Stromal cell of bone marrow (primary cell): ENCODE measurements around the gene GPC6.
"Not testable (repeated sequence)": the region's sequence is repeated elsewhere in the genome, so short reads cannot be mapped to it uniquely, and the experiment has no call there.

Experiments
- DNase-seq: peaks from one replicate; pipeline ENCODE4 v3.0.0-alpha.2; 2012; ENCODE audit warnings: low read depth

GPC6 gene

DNA sequence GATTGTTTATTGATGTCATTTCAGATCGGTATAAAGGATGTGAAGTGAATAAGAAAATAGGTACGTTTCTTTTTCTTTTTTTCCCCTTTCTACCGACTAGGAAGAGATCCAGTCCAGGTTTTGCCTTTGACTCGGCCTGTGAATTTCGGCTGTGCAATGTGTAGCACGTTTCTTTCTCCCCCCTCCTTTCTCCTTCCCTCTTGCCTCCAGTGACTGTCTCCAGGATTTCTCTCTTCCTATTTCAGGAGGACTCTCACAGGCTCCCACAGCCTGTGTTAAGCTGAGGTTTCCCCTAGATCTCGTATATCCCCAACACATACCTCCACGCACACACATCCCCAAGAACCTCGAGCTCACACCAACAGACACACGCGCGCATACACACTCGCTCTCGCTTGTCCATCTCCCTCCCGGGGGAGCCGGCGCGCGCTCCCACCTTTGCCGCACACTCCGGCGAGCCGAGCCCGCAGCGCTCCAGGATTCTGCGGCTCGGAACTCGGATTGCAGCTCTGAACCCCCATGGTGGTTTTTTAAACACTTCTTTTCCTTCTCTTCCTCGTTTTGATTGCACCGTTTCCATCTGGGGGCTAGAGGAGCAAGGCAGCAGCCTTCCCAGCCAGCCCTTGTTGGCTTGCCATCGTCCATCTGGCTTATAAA is at the start of gene GPC6:
Gene GPC6, plus strand, starts transcription at position 185 of the 657 bp plus-strand sequence.
- peak; percentile 89 for DNase-seq

DNA sequence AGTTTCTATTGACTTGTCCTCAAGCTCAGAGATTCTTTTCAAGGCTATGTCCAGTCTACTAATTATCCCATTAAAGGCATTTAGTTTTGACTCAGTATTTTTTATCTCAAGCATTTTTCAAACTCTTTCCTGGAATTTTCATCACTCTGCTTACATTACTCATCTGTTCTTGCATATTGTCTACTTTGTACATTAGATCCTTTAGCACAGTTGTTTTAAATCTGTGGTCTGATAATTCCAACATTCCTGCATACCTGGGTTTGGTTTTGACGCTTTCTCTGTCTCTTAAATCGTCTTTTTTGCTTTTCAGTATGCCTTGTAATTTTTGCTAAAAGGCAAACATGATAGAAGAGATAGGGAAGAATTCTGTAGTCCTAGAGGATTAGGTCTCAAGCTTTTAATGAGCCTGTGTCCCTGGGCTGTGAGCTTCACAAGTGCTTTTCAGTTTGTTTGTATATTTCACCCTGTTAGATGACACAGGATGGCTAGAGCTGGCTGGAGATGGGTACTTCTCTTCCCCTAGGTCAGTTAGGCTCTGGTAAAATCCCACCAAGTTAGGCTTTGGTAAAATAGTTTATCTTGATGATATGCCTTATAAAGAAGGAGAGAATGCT is 46.1 kb upstream of the GPC6 start:
- no peak for DNase-seq

- no peak for DNase-seq
These were observed 44.2 kb upstream of the GPC6 start for GRCh38 chr13:93182406-93182805.

DNA sequence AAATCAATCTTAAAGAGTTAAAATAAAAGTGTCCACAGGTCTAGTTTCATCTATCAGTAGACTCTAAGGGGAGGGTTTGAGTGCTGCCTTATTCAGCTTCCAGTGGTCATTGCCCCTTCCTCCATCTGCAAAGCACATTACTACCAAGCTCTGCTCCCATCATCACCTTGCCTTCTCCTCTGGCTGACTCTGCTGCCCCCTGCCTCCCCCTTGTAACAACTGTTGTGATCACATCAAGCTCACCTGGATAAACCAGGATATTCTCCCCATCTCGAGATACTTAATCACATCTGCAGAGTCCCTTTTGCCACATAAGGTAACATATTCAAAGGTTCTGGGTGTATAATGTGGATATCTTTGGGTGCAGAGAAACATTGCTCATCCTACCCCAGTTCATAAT is 43.3 kb upstream of the GPC6 start:
- no peak for DNase-seq

DNA sequence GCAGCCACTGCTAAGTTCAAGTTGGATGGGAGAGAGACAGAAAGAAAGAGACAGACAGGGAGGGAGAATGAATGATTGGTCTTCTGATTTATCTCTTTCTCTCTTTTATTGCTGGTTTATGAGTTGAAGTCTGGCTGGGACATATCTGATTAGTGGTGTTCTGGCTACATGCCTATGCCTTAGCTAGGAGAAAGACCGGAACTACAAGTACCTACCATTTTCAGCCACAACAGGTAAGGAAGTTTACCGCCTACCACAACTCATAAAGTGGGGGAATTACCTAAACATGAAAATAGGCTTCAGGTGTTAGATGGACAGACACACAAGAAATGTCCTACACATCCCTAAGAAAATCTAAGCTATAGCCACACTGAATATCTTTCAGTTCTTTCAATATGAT is 36.6 kb upstream of the GPC6 start:
- DNase-seq = no peak

DNA sequence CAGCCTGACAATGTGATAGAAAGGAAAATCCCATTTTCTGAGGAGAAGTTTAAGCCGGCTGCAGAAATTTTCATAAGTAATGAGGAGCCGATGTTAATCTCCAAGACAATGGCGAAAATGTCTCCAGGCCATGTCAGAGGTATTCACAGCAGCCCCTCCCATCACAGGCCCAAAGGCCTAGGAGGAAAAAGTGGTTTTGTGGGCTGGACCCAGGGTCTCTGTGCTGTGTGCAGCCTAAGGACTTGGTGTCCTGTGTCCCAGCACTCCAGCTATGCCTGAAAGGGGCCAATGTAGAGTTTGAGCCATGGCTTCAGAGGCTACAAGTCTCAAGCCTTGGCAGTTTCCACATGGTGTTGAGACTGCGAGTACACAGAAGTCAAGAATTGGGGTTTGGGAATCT is 32.9 kb upstream of the GPC6 start:
- DNase-seq = no peak

DNA sequence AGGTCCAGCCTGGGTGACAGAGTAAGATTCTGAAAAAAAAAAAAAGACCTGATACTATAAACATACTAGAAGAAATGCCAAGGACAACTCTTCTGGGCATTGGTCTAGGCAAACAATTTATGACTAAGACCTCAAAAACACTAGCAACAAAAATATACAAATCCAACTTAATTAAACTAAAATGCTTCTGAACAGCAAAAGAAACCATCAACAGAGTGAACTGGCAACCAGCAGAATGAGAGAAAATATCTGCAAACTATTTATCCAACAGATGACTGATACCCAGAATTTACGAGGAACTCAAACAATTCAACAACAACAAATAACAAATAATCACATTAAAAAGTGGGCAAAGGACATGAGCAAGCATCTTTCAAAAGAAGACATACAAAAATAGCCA is 26.8 kb upstream of the GPC6 start:
- no peak for DNase-seq

- DNase-seq = no peak
These were observed 26.0 kb upstream of the GPC6 start for GRCh38 chr13:93200626-93201025.

GRCh38 chr13:93201992-93202558 is 24.5 kb upstream of the GPC6 start:
- DNase-seq = no peak

GRCh38 chr13:93206778-93207392 is 19.7 kb upstream of the GPC6 start:
- DNase-seq = not testable (repeated sequence)

DNA sequence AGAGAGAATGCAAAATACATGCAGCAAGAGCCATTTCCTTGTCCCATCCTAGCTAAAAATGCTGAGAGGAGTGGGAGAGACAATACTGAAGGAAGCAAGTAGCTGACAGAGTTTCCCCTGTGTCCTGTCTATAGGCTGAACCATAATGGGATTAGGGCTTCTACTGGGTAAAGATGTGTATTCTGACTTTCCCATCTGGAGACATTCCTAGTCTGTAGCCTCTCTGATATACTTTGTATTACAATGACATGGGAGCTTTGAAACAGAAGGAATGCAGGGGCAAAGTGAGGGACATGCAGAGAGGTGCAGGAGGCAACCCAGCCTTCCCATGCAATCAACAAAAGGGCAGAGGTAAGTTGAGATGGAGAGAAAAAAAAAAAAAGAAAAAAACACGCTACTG is 10.5 kb upstream of the GPC6 start:
- no peak for DNase-seq

DNA sequence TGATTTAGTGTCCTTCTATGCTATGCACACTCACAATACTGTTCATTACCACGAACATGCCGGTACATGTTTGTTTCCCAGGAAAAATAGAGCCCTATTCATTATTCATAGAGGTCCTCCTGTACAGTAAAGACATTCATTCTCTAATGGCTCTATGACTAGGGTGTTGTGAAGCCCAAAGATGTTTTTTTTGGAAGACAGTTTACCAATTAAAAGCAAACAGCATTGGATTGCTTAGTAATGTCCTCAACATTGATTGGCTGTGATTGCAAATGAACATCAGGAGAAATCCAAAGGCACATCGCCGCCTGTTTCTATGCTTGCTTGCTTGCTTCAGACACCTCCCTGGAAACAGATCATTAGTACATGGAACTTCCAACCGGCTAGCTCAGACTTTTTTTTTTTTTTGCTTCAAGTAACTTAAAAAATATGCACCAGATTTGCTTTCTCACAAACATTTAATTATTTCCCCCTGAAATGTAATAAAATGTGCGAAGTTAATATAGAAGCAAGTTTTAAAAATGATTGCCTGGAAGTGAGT is 8.8 kb upstream of the GPC6 start:
- DNase-seq = no peak

DNA sequence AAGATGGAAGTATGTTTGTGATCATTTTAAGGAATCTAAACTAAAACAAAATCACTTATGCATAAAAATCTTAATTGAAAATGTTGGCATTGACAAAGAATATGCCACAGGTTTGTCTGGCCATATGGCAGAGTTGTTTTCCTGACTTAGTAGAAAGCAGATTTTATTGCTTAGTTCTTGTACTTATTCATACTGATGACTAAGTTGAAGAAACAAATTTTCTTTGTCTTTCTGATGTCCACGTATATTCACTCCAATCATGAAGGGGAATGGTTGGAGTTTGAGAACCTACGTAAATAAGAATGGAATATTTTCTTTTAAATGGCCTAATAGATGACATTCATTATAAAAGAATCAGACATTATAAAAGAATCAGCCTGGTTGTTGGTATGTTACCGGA is 8.0 kb upstream of the GPC6 start:
- no peak for DNase-seq

GRCh38 chr13:93220073-93220472 is 6.5 kb upstream of the GPC6 start:
- DNase-seq = no peak

- DNase-seq = no peak
These were observed 3.6 kb upstream of the GPC6 start for GRCh38 chr13:93222976-93223375.

GRCh38 chr13:93224535-93224934 is 2.1 kb upstream of the GPC6 start:
- DNase-seq = no peak

GRCh38 chr13:93225610-93226009 is 997 bp upstream of the GPC6 start:
- no peak for DNase-seq

GRCh38 chr13:93226065-93226622 is 463 bp upstream of the GPC6 start:
- DNase-seq = peak; percentile 41

- no peak for DNase-seq
These were observed 772 bp downstream of the GPC6 start for GRCh38 chr13:93227280-93227877.

- peak; percentile 77 for DNase-seq
These were observed 1.5 kb downstream of the GPC6 start for GRCh38 chr13:93227878-93228642.

- no peak for DNase-seq
These were observed 2.0 kb downstream of the GPC6 start for GRCh38 chr13:93228643-93228937.
